SK-N-MC (cell line): ENCODE results near the gene PRKN.

Source experiments
- EZH2 ChIP-seq: fragments of 200-600 bp; sonication (generic); IDR thresholded peaks from one replicate; pipeline ENCODE4 v1.6.1; 2017; ENCODE audit warnings: antibody characterized with exemption
- POLR2AphosphoS5 ChIP-seq: IDR thresholded peaks from 2 replicates; pipeline ENCODE4 v1.6.1; 2012; ENCODE audit warnings: mild to moderate bottlenecking, low read depth, low read length, borderline replicate concordance

DNA sequence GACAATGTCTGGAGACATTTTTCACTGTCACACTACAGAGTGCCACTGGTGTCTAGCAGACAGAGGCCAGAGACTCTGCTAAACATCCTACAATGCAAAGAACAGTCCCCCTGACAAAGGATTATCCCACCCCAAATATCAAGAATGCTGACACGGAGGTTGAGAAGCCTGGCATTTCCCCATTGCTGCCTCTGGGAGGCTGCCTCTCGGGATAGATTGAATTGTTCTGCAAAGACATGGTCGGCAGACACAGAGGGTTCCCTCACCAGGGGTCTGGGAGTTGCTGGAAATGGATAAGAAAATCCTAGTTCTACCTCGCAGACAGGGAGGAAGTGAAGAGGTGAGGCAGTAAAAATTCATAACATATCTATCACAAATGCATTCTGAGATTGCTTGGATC lies 1287.3 kb downstream of the PRKN start:
- no peak for TF ChIP-seq EZH2
- TF ChIP-seq POLR2AphosphoS5: no peak
